Measurements from ENCODE around the gene RIPOR3.

RIPOR3 gene

GRCh38 chr20:50615407-50615806, 75.9 kb downstream of the RIPOR3 start:
- TF ChIP-seq CTCF (IDR thresholded peaks at IDR 0.05; ENCODE audit: insufficient read depth, low read depth, low read length, missing control alignments) = no peak
- DNase-seq (ENCODE audit: low read depth) = no peak
- H3K4me3 ChIP-seq (ENCODE audit: low read length) = no peak overlapping the region

GRCh38 chr20:50613438-50614169, 77.7 kb downstream of the RIPOR3 start:
- TF ChIP-seq CTCF (IDR thresholded peaks at IDR 0.05; ENCODE audit: insufficient read depth, low read depth, low read length, missing control alignments) = no peak
- no peak overlapping the region for H3K4me3 ChIP-seq (ENCODE audit: low read length)
- DNase-seq (ENCODE audit: low read depth) = no peak

GRCh38 chr20:50611128-50611810, 80.1 kb downstream of the RIPOR3 start:
- DNase-seq (ENCODE audit: low read depth) = no peak
- no peak overlapping the region for H3K4me3 ChIP-seq (ENCODE audit: low read length)
- TF ChIP-seq CTCF (IDR thresholded peaks at IDR 0.05; ENCODE audit: insufficient read depth, low read depth, low read length, missing control alignments) = no peak

- TF ChIP-seq CTCF (IDR thresholded peaks at IDR 0.05; ENCODE audit: insufficient read depth, low read depth, low read length, missing control alignments) = peak; percentile 30
- H3K4me3 ChIP-seq (ENCODE audit: low read length) = no peak overlapping the region
- DNase-seq (ENCODE audit: low read depth) = no peak
These were observed 81.1 kb downstream of the RIPOR3 start for GRCh38 chr20:50610212-50610718.

GRCh38 chr20:50609438-50609989, 81.8 kb downstream of the RIPOR3 start:
- H3K4me3 ChIP-seq (ENCODE audit: low read length) = no peak overlapping the region
- no peak for DNase-seq (ENCODE audit: low read depth)
- TF ChIP-seq CTCF (IDR thresholded peaks at IDR 0.05; ENCODE audit: insufficient read depth, low read depth, low read length, missing control alignments) = no peak

- H3K4me3 ChIP-seq (ENCODE audit: low read length) = no peak overlapping the region
These were observed 82.6 kb downstream of the RIPOR3 start for GRCh38 chr20:50608750-50609104.

More at GRCh38 chr20:50608750-50609104, 82.6 kb downstream of the RIPOR3 start:
- TF ChIP-seq CTCF (IDR thresholded peaks at IDR 0.05; ENCODE audit: insufficient read depth, low read depth, low read length, missing control alignments) = no peak
- DNase-seq (ENCODE audit: low read depth) = no peak

All from epithelial cell of esophagus (primary cell).